Neural progenitor cell (in vitro differentiated cells): Measurements from ENCODE around the gene DPM3. TPM values are rescaled to one million over a fixed set of nuclear protein-coding genes. Genes with fewer than 3 reads are reported as not detected.
A peak's percentile ranks its signal among the peaks of the same experiment; 100 is the strongest.

Experiments used
- DNase-seq: peaks from one replicate; pipeline ENCODE4 v3.0.0-alpha.2; 2016; ENCODE audit warnings: low spot score
- H2AFZ ChIP-seq: fragments of 200-600 bp; sonication (generic); replicated peaks from 2 replicates; pipeline ENCODE4 v1.6.1; 2016; ENCODE audit warnings: antibody characterized with exemption
- H3F3A ChIP-seq: fragments of 200-600 bp; sonication (generic); 2 replicates; pipeline ENCODE4 v1.6.1; 2016; ENCODE audit warnings: antibody characterized with exemption, low read depth
- H3K27ac ChIP-seq: fragments of 200-600 bp; sonication (generic); 2 replicates; pipeline ENCODE4 v1.5.1; 2016; ENCODE audit warnings: mild to moderate bottlenecking
- H3K27me3 ChIP-seq: fragments of 200-600 bp; sonication (generic); 2 replicates; pipeline ENCODE4 v1.6.1; 2016; ENCODE audit warnings: mild to moderate bottlenecking, moderate library complexity
- H3K36me3 ChIP-seq: fragments of 200-600 bp; sonication (generic); 2 replicates; pipeline ENCODE4 v1.5.1; 2016
- H3K4me1 ChIP-seq: fragments of 200-600 bp; sonication (generic); 2 replicates; pipeline ENCODE4 v1.6.1; 2016; ENCODE audit warnings: mixed run types
- H3K4me2 ChIP-seq: fragments of 200-600 bp; sonication (generic); 2 replicates; pipeline ENCODE4 v1.6.1; 2016
- H3K4me3 ChIP-seq: fragments of 200-600 bp; sonication (generic); 2 replicates; pipeline ENCODE4 v1.5.1; 2016
- H3K79me2 ChIP-seq: fragments of 200-600 bp; sonication (generic); 2 replicates; pipeline ENCODE4 v1.6.1; 2016; ENCODE audit warnings: low read depth
- H3K9ac ChIP-seq: fragments of 200-600 bp; sonication (generic); 2 replicates; pipeline ENCODE4 v1.6.1; 2016
- H3K9me3 ChIP-seq: fragments of 200-600 bp; sonication (generic); 2 replicates; pipeline ENCODE4 v1.5.1; 2016; ENCODE audit warnings: low read depth
- H4K20me1 ChIP-seq: fragments of 200-600 bp; sonication (generic); 2 replicates; pipeline ENCODE4 v1.6.1; 2016; ENCODE audit warnings: low read depth
- H3K27ac Mint-ChIP-seq: 3 replicates; pipeline ENCODE4 v1.8.0; 2021; ENCODE audit warnings: mixed read lengths
- H3K27me3 Mint-ChIP-seq: 2 replicates; pipeline ENCODE4 v1.8.0; 2022; ENCODE audit warnings: low read depth, mild to moderate bottlenecking, inconsistent platforms, moderate library complexity, mixed read lengths; ENCODE audit not compliant: insufficient read depth
- H3K36me3 Mint-ChIP-seq: 3 replicates; pipeline ENCODE4 v1.8.0; 2021; ENCODE audit warnings: mixed read lengths
- H3K4me1 Mint-ChIP-seq: 3 replicates; pipeline ENCODE4 v1.8.0; 2021; ENCODE audit warnings: mixed read lengths
- H3K4me3 Mint-ChIP-seq: 3 replicates; pipeline ENCODE4 v1.8.0; 2021; ENCODE audit warnings: mild to moderate bottlenecking, moderate library complexity, mixed read lengths
- H3K9me3 Mint-ChIP-seq: 3 replicates; pipeline ENCODE4 v1.8.0; 2020; ENCODE audit warnings: mixed read lengths
- CTCF ChIP-seq: fragments of 200-600 bp; sonication (generic); IDR thresholded peaks from 2 replicates; pipeline ENCODE4 v1.5.1; 2017; ENCODE audit warnings: antibody characterized with exemption, mild to moderate bottlenecking
- EZH2 ChIP-seq: fragments of 200-600 bp; sonication (generic); IDR thresholded peaks from 2 replicates; pipeline ENCODE4 v1.6.1; 2017; ENCODE audit warnings: antibody characterized with exemption, mild to moderate bottlenecking, moderate library complexity
- EZH2phosphoT487 ChIP-seq: fragments of 200-600 bp; sonication (generic); IDR thresholded peaks from 2 replicates; pipeline ENCODE4 v1.6.1; 2017; ENCODE audit warnings: antibody characterized with exemption
- total RNA-seq: library from RNA; depleted of rRNA; stranded (reverse); fragments of >200 nt; gene quantifications from 2 replicates; pipeline ENCODE4 v1.2.3, GENCODE V29; 2015; ENCODE audit warnings: low replicate concordance

The DPM3 gene
- total RNA-seq, 1 donor from 2014 or later = 16.8 TPM

- no peak overlapping the region for H3K4me3 Mint-ChIP-seq
- no peak for DNase-seq
- peaks cover 4% of the 10 kb centered on the region for H3K9me3 Mint-ChIP-seq
- Histone ChIP-seq H3K9ac (no peak overlapping the region), H2AFZ (no peak overlapping the region), H3K4me2 (no peak overlapping the region), H3K79me2 (no peaks in the 10 kb centered on the region), H3K4me1 (peaks cover 5% of the 10 kb centered on the region), H3F3A (peaks cover 8% of the 10 kb centered on the region), H3K9me3 (no peaks in the 10 kb centered on the region), H3K4me3 (no peak overlapping the region), H3K27me3 (no peaks in the 10 kb centered on the region), H3K36me3 (no peaks in the 10 kb centered on the region), H3K27ac (no peak overlapping the region), H4K20me1 (no peaks in the 10 kb centered on the region)
- TF ChIP-seq EZH2phosphoT487 = no peak
- no peak for TF ChIP-seq CTCF
- TF ChIP-seq EZH2 = no peak
- peaks cover 11% of the 10 kb centered on the region for H3K36me3 Mint-ChIP-seq
- peak overlapping the region; percentile 62 for H3K27ac Mint-ChIP-seq
- H3K4me1 Mint-ChIP-seq = peaks cover 7% of the 10 kb centered on the region
- peaks cover 15% of the 10 kb centered on the region for H3K27me3 Mint-ChIP-seq
Observed at GRCh38 chr1:155184835-155185782, 44.8 kb upstream of the DPM3 start.

GRCh38 chr1:155184351-155184811, 44.0 kb upstream of the DPM3 start:
- Mint-ChIP-seq H3K36me3 (peaks cover 11% of the 10 kb centered on the region), H3K9me3 (peaks cover 4% of the 10 kb centered on the region), H3K4me1 (peaks cover 7% of the 10 kb centered on the region), H3K27ac (no peak overlapping the region), H3K27me3 (peaks cover 15% of the 10 kb centered on the region), H3K4me3 (no peak overlapping the region)
- Histone ChIP-seq H2AFZ (no peak overlapping the region), H3K27me3 (no peaks in the 10 kb centered on the region), H3K79me2 (no peaks in the 10 kb centered on the region), H3K36me3 (no peaks in the 10 kb centered on the region), H3F3A (peaks cover 8% of the 10 kb centered on the region), H3K4me3 (no peak overlapping the region), H4K20me1 (no peaks in the 10 kb centered on the region), H3K4me2 (no peak overlapping the region), H3K4me1 (peaks cover 5% of the 10 kb centered on the region), H3K27ac (no peak overlapping the region), H3K9ac (no peak overlapping the region), H3K9me3 (no peaks in the 10 kb centered on the region)
- no peak for DNase-seq
- TF ChIP-seq CTCF (no peak), EZH2phosphoT487 (no peak), EZH2 (no peak)

GRCh38 chr1:155183775-155184221, 43.5 kb upstream of the DPM3 start:
- peaks cover 15% of the 10 kb centered on the region for H3K27me3 Mint-ChIP-seq
- no peaks in the 10 kb centered on the region for H3K79me2 ChIP-seq
- peaks cover 16% of the 10 kb centered on the region for H3K36me3 Mint-ChIP-seq
- peaks cover 10% of the 10 kb centered on the region for H3K4me1 Mint-ChIP-seq
- H3K27ac ChIP-seq = no peak overlapping the region
- no peaks in the 10 kb centered on the region for H3K27me3 ChIP-seq
- peaks cover 5% of the 10 kb centered on the region for H3K4me1 ChIP-seq
- peaks cover 8% of the 10 kb centered on the region for H3F3A ChIP-seq
- H3K4me2 ChIP-seq = no peak overlapping the region
- H3K9me3 Mint-ChIP-seq = peaks cover 4% of the 10 kb centered on the region
- H3K9ac ChIP-seq = no peak overlapping the region
- no peak for DNase-seq
- no peaks in the 10 kb centered on the region for H3K9me3 ChIP-seq
- no peak overlapping the region for H3K27ac Mint-ChIP-seq
- no peak overlapping the region for H3K4me3 Mint-ChIP-seq
- no peaks in the 10 kb centered on the region for H3K36me3 ChIP-seq
- H2AFZ ChIP-seq = no peak overlapping the region
- H3K4me3 ChIP-seq = no peak overlapping the region
- no peak for TF ChIP-seq EZH2
- no peak for TF ChIP-seq CTCF
- TF ChIP-seq EZH2phosphoT487 = no peak
- no peaks in the 10 kb centered on the region for H4K20me1 ChIP-seq
